ENCODE measurements around the gene MKNK2.

MKNK2 gene

GRCh38 chr19:2046046-2046907 lies 4.8 kb downstream of the MKNK2 start:
- no peaks in the 10 kb centered on the region for H3K27me3 Mint-ChIP-seq
- H3K4me3 Mint-ChIP-seq = no peak overlapping the region
- H3K36me3 Mint-ChIP-seq = no peaks in the 10 kb centered on the region
- H3K4me1 Mint-ChIP-seq (ENCODE audit: low read depth) = peaks cover 37% of the 10 kb centered on the region
- no peak overlapping the region for H3K27ac Mint-ChIP-seq
- no peaks in the 10 kb centered on the region for H3K9me3 Mint-ChIP-seq (ENCODE audit: low read depth)

- no peaks in the 10 kb centered on the region for H3K36me3 Mint-ChIP-seq
- no peaks in the 10 kb centered on the region for H3K27me3 Mint-ChIP-seq
- H3K9me3 Mint-ChIP-seq (ENCODE audit: low read depth) = no peaks in the 10 kb centered on the region
- H3K27ac Mint-ChIP-seq = no peak overlapping the region
- H3K4me1 Mint-ChIP-seq (ENCODE audit: low read depth) = peaks cover 40% of the 10 kb centered on the region
- no peak overlapping the region for H3K4me3 Mint-ChIP-seq
These were observed 5.5 kb downstream of the MKNK2 start for GRCh38 chr19:2045501-2046045.

DNA sequence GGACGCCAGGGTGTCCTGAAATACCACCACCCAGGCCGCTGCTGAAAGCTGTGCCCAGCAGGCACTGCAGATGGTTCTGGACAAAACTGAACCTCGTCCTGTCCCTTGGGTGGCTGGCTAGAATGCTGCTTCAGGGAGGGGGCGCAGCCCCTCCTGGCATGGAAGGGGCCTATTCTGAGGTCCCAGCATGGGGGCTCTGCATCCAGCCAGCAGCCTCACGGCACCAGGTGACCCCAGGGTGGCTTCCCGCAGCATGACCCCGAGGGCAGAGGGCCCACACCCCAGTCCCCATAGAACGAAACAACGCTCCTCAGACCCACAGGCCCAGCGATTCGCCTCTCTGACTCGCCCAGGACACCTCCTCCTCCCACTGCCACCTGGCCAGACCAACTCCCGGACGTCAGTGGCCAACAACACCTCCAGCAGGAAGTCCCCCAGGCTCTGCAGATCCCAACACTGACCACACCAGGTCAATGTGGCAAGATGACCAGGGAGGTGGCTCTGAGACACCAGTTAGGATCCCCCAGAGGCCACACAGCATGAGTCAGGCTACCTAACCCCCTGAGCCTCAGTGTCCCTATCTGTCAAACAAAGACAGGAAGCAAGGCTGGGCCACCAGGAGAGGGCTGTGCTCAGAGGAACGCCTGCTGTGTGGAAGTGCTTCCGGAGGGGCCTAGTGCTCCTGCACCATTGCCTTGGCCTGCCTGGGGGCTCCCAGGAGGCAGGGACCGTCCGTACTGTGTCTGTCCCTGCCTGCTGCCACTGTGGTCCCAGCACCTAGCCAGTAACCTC lies 6.1 kb downstream of the MKNK2 start:
- Mint-ChIP-seq H3K9me3 (ENCODE audit: low read depth) (no peaks in the 10 kb centered on the region), H3K27ac (peak overlapping the region; percentile 34), H3K4me1 (ENCODE audit: low read depth) (peaks cover 39% of the 10 kb centered on the region), H3K36me3 (no peaks in the 10 kb centered on the region), H3K27me3 (no peaks in the 10 kb centered on the region), H3K4me3 (no peak overlapping the region)

GRCh38 chr19:2043961-2044708 lies 6.9 kb downstream of the MKNK2 start:
- no peaks in the 10 kb centered on the region for H3K27me3 Mint-ChIP-seq
- H3K27ac Mint-ChIP-seq = no peak overlapping the region
- peaks cover 34% of the 10 kb centered on the region for H3K4me1 Mint-ChIP-seq (ENCODE audit: low read depth)
- no peaks in the 10 kb centered on the region for H3K9me3 Mint-ChIP-seq (ENCODE audit: low read depth)
- no peaks in the 10 kb centered on the region for H3K36me3 Mint-ChIP-seq
- H3K4me3 Mint-ChIP-seq = no peak overlapping the region

GRCh38 chr19:2043251-2043641 lies 7.8 kb downstream of the MKNK2 start:
- Mint-ChIP-seq H3K4me1 (ENCODE audit: low read depth) (peaks cover 31% of the 10 kb centered on the region), H3K27me3 (no peaks in the 10 kb centered on the region), H3K4me3 (peak overlapping the region; percentile 68), H3K27ac (peak overlapping the region; percentile 58), H3K9me3 (ENCODE audit: low read depth) (no peaks in the 10 kb centered on the region), H3K36me3 (no peaks in the 10 kb centered on the region)

- peak overlapping the region; percentile 61 for H3K27ac Mint-ChIP-seq
- H3K4me1 Mint-ChIP-seq (ENCODE audit: low read depth) = peaks cover 26% of the 10 kb centered on the region
- H3K36me3 Mint-ChIP-seq = no peaks in the 10 kb centered on the region
- H3K9me3 Mint-ChIP-seq (ENCODE audit: low read depth) = no peaks in the 10 kb centered on the region
- peak overlapping the region; percentile 68 for H3K4me3 Mint-ChIP-seq
- no peaks in the 10 kb centered on the region for H3K27me3 Mint-ChIP-seq
These were observed 8.4 kb downstream of the MKNK2 start for GRCh38 chr19:2042485-2043250.

DNA sequence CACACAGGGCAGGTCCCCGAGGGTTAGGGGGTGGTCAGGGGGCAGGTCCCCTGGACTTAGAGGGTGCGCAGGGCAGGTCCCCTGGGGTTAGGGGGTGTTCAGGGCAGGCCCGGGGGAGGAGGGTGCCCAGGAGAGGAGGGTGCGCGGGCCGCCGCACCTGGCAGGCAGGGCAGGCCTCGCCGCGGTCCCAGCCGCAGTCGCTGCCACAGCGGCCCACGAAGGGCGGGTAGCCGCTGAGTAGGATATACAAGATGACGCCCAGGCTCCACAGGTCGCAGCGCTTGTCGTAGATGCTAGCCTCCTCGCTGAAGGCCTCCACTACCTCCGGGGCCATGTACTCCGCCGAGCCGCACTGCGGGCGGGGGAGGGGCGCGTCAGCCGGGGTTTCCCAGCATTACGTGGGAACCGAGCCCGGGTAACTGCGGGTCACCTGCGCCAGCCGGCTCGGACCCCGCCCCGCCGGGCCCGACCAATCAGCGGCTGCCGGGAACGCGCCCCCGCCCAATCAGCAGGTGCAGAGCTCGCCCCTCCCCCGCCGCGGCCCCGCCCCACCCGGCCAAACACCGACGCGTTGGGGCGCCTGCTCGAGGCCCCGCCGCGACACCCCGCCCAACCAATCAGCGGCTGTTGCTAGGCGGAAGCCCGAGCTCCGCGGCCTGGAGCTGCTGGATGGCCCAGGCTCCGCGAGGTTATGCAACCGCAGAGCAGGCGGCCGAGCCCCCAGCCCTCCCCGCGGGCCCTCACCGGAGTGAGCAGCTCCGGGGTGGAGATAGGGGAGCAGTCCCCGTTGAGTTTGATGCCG lies 9.2 kb downstream of the MKNK2 start:
- no peaks in the 10 kb centered on the region for H3K9me3 Mint-ChIP-seq (ENCODE audit: low read depth)
- peak overlapping the region; percentile 68 for H3K4me3 Mint-ChIP-seq
- H3K27ac Mint-ChIP-seq = peak overlapping the region; percentile 82
- H3K4me1 Mint-ChIP-seq (ENCODE audit: low read depth) = peaks cover 22% of the 10 kb centered on the region
- no peaks in the 10 kb centered on the region for H3K36me3 Mint-ChIP-seq
- H3K27me3 Mint-ChIP-seq = no peaks in the 10 kb centered on the region

GRCh38 chr19:2041433-2041682 lies 9.7 kb downstream of the MKNK2 start:
- H3K9me3 Mint-ChIP-seq (ENCODE audit: low read depth) = no peaks in the 10 kb centered on the region
- peak overlapping the region; percentile 82 for H3K27ac Mint-ChIP-seq
- peak overlapping the region; percentile 68 for H3K4me3 Mint-ChIP-seq
- H3K36me3 Mint-ChIP-seq = no peaks in the 10 kb centered on the region
- H3K27me3 Mint-ChIP-seq = no peaks in the 10 kb centered on the region
- peaks cover 20% of the 10 kb centered on the region for H3K4me1 Mint-ChIP-seq (ENCODE audit: low read depth)

GRCh38 chr19:2040647-2041432 lies 10.2 kb downstream of the MKNK2 start:
- Mint-ChIP-seq H3K27me3 (no peaks in the 10 kb centered on the region), H3K4me3 (peak overlapping the region; percentile 68), H3K36me3 (no peaks in the 10 kb centered on the region), H3K4me1 (ENCODE audit: low read depth) (peaks cover 20% of the 10 kb centered on the region), H3K27ac (peak overlapping the region; percentile 82), H3K9me3 (ENCODE audit: low read depth) (no peaks in the 10 kb centered on the region)

- Mint-ChIP-seq H3K4me3 (no peak overlapping the region), H3K27ac (no peak overlapping the region)
These were observed 10.9 kb downstream of the MKNK2 start for GRCh38 chr19:2039959-2040646.

GRCh38 chr19:2039089-2039958 lies 11.7 kb downstream of the MKNK2 start:
- Mint-ChIP-seq H3K9me3 (ENCODE audit: low read depth) (no peaks in the 10 kb centered on the region), H3K27ac (peak overlapping the region; percentile 16), H3K4me1 (ENCODE audit: low read depth) (peaks cover 26% of the 10 kb centered on the region), H3K4me3 (no peak overlapping the region), H3K27me3 (no peaks in the 10 kb centered on the region), H3K36me3 (no peaks in the 10 kb centered on the region)

More at GRCh38 chr19:2039959-2040646, 10.9 kb downstream of the MKNK2 start:
- Mint-ChIP-seq H3K36me3 (no peaks in the 10 kb centered on the region), H3K4me1 (ENCODE audit: low read depth) (peaks cover 23% of the 10 kb centered on the region), H3K27me3 (no peaks in the 10 kb centered on the region), H3K9me3 (ENCODE audit: low read depth) (no peaks in the 10 kb centered on the region)
